Parathyroid adenoma (tissue), 2 donors: ENCODE results near the gene TDRD15.
"Not testable (repeated sequence)": the region's sequence is repeated elsewhere in the genome, so short reads cannot be mapped to it uniquely, and the experiment has no call there.

Experiments used
- H2AFZ ChIP-seq: fragments of 300-600 bp; sonication (generic); one replicate; pipeline ENCODE4 v1.7.0; 2017; ENCODE audit warnings: antibody characterized with exemption, mild to moderate bottlenecking
- H3K27ac ChIP-seq: fragments of 300-600 bp; sonication (generic); one replicate; pipeline ENCODE4 v1.7.0; 2017
- H3K27me3 ChIP-seq: fragments of 300-600 bp; sonication (generic); one replicate; pipeline ENCODE4 v1.7.0; 2017; ENCODE audit warnings: low read length; ENCODE audit not compliant: control insufficient read depth, insufficient read depth
- H3K36me3 ChIP-seq: fragments of 300-600 bp; sonication (generic); one replicate; pipeline ENCODE4 v1.7.0; 2017; ENCODE audit warnings: low read length; ENCODE audit not compliant: control insufficient read depth, insufficient read depth
- H3K4me1 ChIP-seq: fragments of 300-600 bp; sonication (generic); one replicate; pipeline ENCODE4 v1.7.0; 2017; ENCODE audit warnings: control low read depth
- H3K4me2 ChIP-seq: fragments of 300-600 bp; sonication (generic); one replicate; pipeline ENCODE4 v1.7.0; 2017; ENCODE audit warnings: low read length
- H3K4me3 ChIP-seq: fragments of 300-600 bp; sonication (generic); one replicate; pipeline ENCODE4 v1.7.0; 2017; ENCODE audit warnings: low read depth, low read length
- H3K79me2 ChIP-seq: fragments of 300-600 bp; sonication (generic); one replicate; pipeline ENCODE4 v1.7.0; 2017; ENCODE audit warnings: control low read depth
- H3K9ac ChIP-seq: fragments of 300-600 bp; sonication (generic); one replicate; pipeline ENCODE4 v1.7.0; 2017; ENCODE audit warnings: mild to moderate bottlenecking
- H3K9me3 ChIP-seq: fragments of 300-600 bp; sonication (generic); one replicate; pipeline ENCODE4 v1.7.0; 2017; ENCODE audit warnings: low read length; ENCODE audit not compliant: control insufficient read depth
- CTCF ChIP-seq: fragments of 300-600 bp; sonication (generic); IDR thresholded peaks from one replicate; pipeline ENCODE4 v1.7.0; 2017; ENCODE audit warnings: antibody characterized with exemption, mild to moderate bottlenecking
- donor health status: primary hyperparathyroidism.

The TDRD15 gene

GRCh38 chr2:21098294-21098693, 25.5 kb upstream of the TDRD15 start:
- Histone ChIP-seq H3K4me3 (no peak overlapping the region), H3K27me3 (no peaks in the 10 kb centered on the region), H3K27ac (no peak overlapping the region), H2AFZ (no peak overlapping the region), H3K4me1 (no peaks in the 10 kb centered on the region), H3K36me3 (no peaks in the 10 kb centered on the region), H3K4me2 (no peak overlapping the region), H3K79me2 (no peaks in the 10 kb centered on the region), H3K9ac (no peak overlapping the region), H3K9me3 (no peaks in the 10 kb centered on the region)
- TF ChIP-seq CTCF, result no peak

GRCh38 chr2:21099281-21099907, 24.4 kb upstream of the TDRD15 start:
- Histone ChIP-seq H3K27me3 (no peaks in the 10 kb centered on the region), H3K27ac (no peak overlapping the region)

GRCh38 chr2:21101514-21102155, 22.1 kb upstream of the TDRD15 start:
- not testable (repeated sequence) for H3K36me3 ChIP-seq, H3K9ac ChIP-seq, H3K79me2 ChIP-seq, H3K4me1 ChIP-seq, H3K27ac ChIP-seq, H2AFZ ChIP-seq, H3K4me2 ChIP-seq, H3K27me3 ChIP-seq, H3K4me3 ChIP-seq, H3K9me3 ChIP-seq

More at GRCh38 chr2:21099281-21099907, 24.4 kb upstream of the TDRD15 start:
- H2AFZ ChIP-seq, result no peak overlapping the region
- TF ChIP-seq CTCF, result no peak
- no peaks in the 10 kb centered on the region for H3K9me3 ChIP-seq
- H3K4me1 ChIP-seq, result no peaks in the 10 kb centered on the region
- no peak overlapping the region for H3K4me2 ChIP-seq
- H3K9ac ChIP-seq, result no peak overlapping the region
- no peaks in the 10 kb centered on the region for H3K79me2 ChIP-seq
- no peak overlapping the region for H3K4me3 ChIP-seq
- no peaks in the 10 kb centered on the region for H3K36me3 ChIP-seq

GRCh38 chr2:21102356-21102755, 21.4 kb upstream of the TDRD15 start:
- H3K79me2 ChIP-seq, result no peaks in the 10 kb centered on the region
- H3K9ac ChIP-seq, result no peak overlapping the region
- H3K27ac ChIP-seq, result no peak overlapping the region
- H3K9me3 ChIP-seq, result no peaks in the 10 kb centered on the region
- no peak overlapping the region for H2AFZ ChIP-seq
- H3K4me1 ChIP-seq, result no peaks in the 10 kb centered on the region
- H3K4me3 ChIP-seq, result no peak overlapping the region
- no peaks in the 10 kb centered on the region for H3K36me3 ChIP-seq
- no peak for TF ChIP-seq CTCF
- H3K4me2 ChIP-seq, result no peak overlapping the region
- no peaks in the 10 kb centered on the region for H3K27me3 ChIP-seq

GRCh38 chr2:21103274-21103891, 20.4 kb upstream of the TDRD15 start:
- no peak for TF ChIP-seq CTCF
- Histone ChIP-seq H3K36me3 (no peaks in the 10 kb centered on the region), H3K27me3 (no peaks in the 10 kb centered on the region), H3K9me3 (no peaks in the 10 kb centered on the region), H3K79me2 (no peaks in the 10 kb centered on the region), H3K27ac (no peak overlapping the region), H2AFZ (no peak overlapping the region), H3K9ac (no peak overlapping the region), H3K4me1 (no peaks in the 10 kb centered on the region), H3K4me3 (no peak overlapping the region), H3K4me2 (no peak overlapping the region)
